ENCODE data around the gene HKDC1.
"Not testable (repeated sequence)": the region's sequence is repeated elsewhere in the genome, so short reads cannot be mapped to it uniquely, and the experiment has no call there.

The HKDC1 gene, protein sequence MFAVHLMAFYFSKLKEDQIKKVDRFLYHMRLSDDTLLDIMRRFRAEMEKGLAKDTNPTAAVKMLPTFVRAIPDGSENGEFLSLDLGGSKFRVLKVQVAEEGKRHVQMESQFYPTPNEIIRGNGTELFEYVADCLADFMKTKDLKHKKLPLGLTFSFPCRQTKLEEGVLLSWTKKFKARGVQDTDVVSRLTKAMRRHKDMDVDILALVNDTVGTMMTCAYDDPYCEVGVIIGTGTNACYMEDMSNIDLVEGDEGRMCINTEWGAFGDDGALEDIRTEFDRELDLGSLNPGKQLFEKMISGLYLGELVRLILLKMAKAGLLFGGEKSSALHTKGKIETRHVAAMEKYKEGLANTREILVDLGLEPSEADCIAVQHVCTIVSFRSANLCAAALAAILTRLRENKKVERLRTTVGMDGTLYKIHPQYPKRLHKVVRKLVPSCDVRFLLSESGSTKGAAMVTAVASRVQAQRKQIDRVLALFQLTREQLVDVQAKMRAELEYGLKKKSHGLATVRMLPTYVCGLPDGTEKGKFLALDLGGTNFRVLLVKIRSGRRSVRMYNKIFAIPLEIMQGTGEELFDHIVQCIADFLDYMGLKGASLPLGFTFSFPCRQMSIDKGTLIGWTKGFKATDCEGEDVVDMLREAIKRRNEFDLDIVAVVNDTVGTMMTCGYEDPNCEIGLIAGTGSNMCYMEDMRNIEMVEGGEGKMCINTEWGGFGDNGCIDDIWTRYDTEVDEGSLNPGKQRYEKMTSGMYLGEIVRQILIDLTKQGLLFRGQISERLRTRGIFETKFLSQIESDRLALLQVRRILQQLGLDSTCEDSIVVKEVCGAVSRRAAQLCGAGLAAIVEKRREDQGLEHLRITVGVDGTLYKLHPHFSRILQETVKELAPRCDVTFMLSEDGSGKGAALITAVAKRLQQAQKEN

DNA sequence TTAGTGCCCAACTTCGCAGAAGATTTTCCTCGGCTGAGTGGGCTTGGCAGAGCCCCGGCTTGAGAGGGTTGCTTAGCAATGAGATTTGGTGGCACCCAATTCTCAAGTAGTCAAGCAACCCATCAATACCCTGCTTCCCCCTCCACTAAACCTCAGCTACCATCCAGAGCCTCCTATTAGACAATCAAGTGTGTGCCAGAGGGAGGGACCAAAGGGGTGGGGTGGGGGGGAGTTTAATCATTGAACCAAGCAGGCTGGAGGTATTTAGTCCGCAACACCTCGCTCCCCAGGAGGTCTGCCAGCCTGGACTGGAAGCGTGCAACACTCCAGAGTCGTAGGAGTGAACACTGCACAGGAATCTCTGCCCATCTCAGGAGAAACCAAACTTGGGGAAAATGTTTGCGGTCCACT lies at the start of gene HKDC1:
Gene HKDC1 (plus strand): TSS at position 292 of the 411 bp plus-strand sequence. CDS start 104 bp downstream, at position 396.
- intact Hi-C loops (cut with DNase I) = no loop called here
- peak in 3 of 42 donors; percentile 10 to 32 (median 20) for DNase-seq

DNA sequence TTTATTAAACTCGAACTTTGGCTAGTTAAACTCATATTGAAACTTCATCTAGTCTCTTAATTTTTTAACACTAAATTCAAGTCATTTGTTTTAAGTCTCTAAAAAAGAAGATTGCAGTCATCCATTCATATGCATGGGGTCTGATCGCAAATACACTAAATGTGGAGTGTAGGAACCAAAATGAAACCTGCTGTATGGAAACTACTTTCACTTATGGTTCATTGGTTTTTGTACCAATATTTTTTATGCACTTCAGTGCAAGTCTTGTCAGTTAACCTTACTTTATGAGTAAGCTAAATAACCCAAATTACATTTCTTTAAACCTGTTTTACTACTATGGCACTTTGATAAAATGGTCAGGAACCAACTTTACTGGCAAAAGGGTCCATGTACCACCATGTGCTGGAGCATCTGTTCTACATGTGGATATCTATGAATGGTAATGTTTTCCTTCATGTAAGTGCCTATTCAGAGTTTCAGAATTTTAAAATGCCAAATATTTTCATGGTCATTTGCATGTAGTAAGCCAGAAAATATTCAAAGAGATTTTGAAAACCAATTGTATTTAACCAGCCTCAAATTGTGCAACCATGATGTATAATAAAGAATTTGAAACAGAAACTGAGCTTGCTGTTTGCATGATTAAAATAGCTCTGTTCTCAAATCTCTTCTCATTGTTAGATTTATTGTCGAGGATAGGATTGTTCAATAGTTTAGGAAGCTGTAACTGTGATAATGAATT lies 47.7 kb upstream of the HKDC1 start:
- intact Hi-C loops (cut with DNase I) = no loop called here
- DNase-seq = no peak

DNA sequence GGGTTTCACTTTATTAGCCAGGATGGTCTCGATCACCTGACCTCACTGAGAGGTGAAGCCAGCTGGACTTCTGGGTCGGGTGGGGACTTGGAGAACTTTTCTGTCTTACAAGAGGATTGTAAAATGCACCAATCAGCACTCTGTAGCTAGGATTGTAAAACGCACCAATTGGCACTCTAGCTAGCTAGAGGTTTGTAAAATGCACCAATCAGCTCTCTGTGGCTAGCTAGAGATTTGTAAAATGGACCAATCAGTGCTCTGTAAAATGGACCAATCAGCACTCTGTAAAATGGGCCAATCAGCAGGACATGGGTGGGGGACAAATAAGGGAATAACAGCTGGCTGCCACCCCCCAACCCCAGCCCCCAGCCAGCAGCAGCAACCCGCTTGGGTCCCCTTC lies 44.8 kb upstream of the HKDC1 start:
- DNase-seq = not testable (repeated sequence)
- intact Hi-C loops (cut with DNase I) = loop anchor here (5.0 kb wide), 1 partner anchor 53 kb away; the partner anchor contains the start of gene VPS26A

DNA sequence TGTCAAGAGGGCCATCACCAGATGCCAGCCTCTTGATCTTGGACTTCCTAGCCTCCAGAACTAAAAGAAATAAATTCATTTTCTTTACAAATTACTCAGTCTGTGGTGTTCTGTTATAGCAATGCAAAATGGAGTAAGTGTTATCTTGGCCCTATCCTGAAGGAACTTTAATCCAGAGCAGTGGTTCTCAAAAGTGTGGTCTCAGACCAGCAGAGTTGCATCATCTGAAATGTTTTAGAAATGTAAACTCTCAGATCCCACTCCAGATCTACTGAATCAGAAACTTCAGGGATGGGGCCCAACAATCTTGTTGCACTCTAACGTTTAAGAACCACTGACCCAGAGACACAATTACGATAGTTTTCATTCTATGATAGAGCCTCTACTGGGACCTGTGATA lies 43.3 kb upstream of the HKDC1 start:
- intact Hi-C loops (cut with DNase I) = loop anchor here (5.0 kb wide), 1 partner anchor 55 kb away; the partner anchor contains the start of gene VPS26A
- DNase-seq = no peak

DNA sequence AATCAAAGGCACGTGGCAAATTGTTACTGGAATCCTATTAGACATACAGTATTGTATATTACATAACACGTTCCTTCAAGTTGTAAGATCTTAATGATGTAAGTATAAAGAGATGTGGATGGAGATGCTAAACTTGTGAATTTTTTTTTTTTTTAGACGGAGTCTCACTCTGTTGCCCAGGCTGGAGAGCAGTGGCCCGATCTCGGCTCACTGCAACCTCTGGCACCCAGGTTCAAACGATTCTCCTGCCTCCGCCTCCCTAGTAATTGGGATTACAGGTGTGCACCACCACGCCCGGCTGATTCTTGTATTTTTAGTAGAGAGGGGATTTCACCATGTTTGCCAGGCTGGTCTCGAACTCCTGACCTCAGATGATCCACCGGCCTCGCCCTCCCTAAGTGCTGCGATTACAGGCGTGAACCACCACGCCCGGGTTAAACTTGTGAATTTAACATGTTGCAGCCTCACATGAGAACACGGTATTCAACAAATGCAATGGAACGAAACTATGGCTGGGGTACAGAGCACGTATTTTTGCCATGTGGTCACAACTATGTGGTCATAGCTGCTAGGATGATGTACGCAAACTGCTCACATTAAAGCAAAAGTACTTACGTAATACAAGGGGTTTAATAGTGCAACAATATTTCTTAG lies 40.9 kb upstream of the HKDC1 start:
- DNase-seq = peak in 19 of 42 donors; percentile 2 to 46 (median 13)

DNA sequence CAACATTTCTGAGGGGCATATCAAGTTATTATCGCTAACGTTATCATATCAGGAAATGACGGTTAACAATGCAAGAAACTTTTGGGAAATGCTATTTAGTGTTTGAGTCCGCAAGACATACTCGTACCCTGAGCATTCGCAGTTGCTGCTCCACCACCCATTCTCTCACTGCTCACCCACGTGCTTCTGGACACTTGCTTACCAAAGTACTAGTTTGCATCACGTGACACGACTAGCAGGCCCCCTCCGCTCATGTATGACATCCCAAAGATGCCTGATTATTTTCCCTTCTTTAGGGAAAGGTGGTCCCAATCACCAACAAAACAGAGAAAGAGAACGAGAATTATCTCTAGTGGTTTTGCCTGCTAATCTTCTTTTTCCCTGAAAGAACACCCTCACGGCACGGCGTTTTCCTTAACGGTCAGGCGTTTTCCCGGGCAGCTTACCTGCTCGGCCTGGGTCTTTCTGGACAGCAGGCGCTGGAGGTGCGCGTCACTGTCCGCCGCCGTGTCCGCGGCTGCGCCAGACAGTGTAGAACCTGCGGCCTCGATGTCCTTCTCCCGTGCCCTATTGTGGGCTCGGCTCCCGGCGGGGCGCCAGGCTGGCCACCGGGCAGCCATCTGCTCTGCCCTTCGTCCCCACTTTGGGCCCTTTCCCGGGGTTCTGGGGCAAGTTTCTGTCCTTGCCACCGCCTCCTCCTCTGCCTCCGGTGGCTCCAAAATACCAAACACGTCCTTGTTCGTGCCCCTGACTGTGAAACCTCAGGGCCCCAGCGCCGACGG lies 40.2 kb upstream of the HKDC1 start, which contains the start of gene SUPV3L1:
Gene SUPV3L1 (plus strand): TSS at position 492 of the 782 bp plus-strand sequence. CDS start 58 bp downstream, at position 550.
- peak; percentile 87 to 99 (median 96) for DNase-seq
- intact Hi-C loops (cut with DNase I) = loop anchor here (5.0 kb wide), 1 partner anchor 58 kb away; the partner anchor contains the start of gene VPS26A

More for the DNA sequence above, 40.9 kb upstream of the HKDC1 start:
- intact Hi-C loops (cut with DNase I) = loop anchor here (5.0 kb wide), 1 partner anchor 57 kb away; the partner anchor contains the start of gene VPS26A

DNA sequence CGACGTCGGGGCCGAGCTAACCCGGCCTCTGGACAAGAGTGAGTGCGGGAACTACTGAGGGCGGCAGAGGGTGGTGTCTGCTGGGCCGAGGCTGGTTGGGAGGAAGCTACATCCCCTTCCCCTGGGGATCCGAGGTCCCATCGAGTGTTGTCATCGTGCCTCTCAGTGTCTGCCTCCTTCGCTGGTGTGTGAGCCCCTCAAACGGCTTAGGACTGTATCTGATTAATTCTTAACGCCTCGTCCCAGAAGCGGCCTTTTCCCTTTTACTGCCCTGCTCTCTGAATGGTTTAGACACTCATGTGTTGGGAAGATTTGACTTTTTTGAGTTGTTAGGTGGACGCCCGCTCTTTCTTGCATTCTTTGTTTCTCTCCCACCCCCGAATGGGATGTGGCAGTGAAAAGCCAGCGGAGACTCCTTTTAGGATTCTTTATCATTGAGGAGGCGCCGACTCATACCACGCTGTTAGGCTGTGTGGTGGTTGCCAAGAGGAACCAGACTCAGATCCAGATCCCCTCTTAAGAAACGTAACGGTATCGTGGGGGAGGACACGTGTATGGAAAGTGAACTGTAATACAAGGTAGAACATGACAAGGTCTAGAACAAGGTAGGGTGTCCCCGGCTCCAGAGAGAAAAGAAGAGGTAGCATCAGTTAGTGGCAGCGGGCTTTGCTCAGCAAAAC lies 39.5 kb upstream of the HKDC1 start:
- intact Hi-C loops (cut with DNase I) = no loop called here

DNA sequence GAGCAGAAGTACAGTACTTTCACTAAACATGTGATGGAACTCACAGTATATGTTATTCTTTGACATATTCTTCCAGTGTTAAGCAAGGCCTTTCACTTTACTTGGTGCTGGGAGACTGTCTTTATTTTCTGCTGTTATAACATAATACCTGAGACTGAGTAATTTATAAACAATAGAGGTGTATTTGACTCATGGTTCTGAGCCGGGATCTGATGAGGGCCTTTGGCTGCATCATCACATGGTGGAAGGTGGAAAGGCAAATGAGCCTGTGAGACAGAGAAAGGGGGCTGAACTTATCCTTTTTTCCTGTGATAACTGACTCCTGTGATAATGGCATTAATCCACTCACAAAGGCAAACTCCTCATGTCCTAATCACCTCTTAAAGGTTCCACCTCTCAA lies 38.7 kb upstream of the HKDC1 start:
- intact Hi-C loops (cut with DNase I) = no loop called here
- no peak for DNase-seq

More for the DNA sequence above, 39.5 kb upstream of the HKDC1 start:
- DNase-seq = peak in 29 of 42 donors; percentile 3 to 54 (median 22)

DNA sequence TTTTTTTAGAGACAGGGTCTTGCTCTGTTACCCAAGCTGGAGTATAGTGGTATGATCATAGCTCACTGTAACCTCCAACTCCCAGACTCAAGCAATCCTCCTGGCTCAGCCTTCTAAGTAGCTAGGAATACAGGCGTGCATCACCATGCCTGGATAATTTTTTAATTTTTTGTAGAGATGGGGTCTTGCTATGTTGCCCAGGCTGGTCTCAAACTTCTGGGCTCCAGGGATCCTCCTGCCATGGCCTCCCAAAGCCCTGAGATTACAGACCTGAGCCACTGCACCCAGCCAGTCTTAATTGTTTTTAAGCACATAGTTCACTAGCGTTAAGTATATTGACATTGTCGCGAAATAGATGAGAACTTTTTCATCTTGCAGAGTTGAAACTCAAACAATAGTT lies 38.1 kb upstream of the HKDC1 start:
- intact Hi-C loops (cut with DNase I) = no loop called here
- no peak for DNase-seq

DNA sequence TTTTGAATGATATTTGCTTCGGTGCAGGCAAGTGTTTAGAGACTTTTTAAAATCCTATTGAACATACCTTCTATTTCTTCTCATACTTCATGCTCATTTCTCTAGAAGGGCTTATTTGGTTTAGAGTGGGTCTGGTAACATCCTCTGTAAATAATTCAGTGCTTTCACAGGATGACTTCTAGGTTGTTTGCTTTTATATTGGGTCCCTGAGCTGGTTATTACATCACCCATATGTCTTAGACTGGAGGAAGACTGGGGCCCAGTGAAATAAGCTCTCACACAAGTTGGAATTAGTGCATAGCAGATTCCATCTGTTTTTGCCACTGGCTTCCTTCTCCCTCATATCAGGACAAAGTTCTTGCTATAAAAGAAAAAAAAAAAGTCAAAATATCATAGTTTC lies 33.6 kb upstream of the HKDC1 start:
- intact Hi-C loops (cut with DNase I) = no loop called here

DNA sequence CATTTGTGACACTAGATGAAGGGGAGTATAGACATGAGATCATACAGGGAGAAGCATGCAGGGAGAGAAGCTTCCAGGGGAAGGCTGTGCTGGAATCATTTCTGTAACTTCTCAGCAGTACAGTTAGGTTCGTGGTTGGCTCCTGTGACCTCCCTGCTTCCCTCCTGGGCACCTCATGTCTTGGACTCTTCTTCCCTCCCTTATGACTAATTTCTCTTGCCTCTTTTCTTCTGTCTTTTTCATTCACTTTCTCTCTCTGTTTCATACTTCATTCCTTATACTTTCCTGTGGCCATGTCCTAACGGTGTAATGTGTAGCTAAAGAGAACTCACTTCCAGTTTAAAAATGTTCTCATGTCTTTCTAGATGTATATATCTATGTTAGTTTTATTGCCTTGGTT lies 19.1 kb upstream of the HKDC1 start:
- intact Hi-C loops (cut with DNase I) = no loop called here
- no peak for DNase-seq

More for the DNA sequence above, 33.6 kb upstream of the HKDC1 start:
- DNase-seq = no peak

DNA sequence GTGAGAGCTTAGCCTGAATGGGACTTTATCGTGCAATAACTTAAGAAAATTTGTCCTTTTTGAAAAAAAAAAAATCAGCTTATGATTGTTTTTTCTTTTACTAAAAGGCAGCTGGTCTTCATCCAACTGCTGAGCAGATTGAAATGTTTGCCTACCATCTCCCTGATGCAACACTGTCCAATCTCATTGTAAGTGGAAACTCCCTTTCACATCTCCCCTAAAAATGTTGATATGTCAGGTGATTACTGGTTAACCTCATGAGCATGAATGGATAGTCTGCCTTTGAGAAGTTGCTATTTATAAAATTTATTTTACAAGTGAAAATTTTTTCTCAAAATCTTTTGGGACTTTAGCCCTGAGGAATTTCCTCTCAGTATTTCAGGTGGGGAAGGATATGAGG lies 17.8 kb upstream of the HKDC1 start:
- intact Hi-C loops (cut with DNase I) = no loop called here
- DNase-seq = no peak

DNA sequence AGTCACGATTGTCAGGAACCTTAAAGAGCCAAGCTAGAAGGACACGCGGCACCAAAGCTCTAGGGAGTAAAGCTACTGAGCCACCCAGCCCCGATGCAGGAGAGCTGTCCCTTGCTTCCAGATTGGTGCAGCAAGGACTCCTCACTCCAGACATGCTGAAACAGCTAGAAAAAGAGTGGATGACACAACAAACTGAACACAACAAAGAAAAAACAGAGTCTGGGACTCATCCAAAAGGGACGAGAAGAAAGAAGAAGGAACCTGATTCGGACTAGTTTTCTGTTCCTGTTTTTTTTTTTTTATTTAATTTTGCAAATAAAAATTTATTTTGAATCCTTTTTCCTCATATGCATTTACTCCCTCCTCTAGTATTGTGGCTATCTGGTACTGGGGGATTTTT lies 11.4 kb upstream of the HKDC1 start:
- DNase-seq = no peak
- intact Hi-C loops (cut with DNase I) = no loop called here

DNA sequence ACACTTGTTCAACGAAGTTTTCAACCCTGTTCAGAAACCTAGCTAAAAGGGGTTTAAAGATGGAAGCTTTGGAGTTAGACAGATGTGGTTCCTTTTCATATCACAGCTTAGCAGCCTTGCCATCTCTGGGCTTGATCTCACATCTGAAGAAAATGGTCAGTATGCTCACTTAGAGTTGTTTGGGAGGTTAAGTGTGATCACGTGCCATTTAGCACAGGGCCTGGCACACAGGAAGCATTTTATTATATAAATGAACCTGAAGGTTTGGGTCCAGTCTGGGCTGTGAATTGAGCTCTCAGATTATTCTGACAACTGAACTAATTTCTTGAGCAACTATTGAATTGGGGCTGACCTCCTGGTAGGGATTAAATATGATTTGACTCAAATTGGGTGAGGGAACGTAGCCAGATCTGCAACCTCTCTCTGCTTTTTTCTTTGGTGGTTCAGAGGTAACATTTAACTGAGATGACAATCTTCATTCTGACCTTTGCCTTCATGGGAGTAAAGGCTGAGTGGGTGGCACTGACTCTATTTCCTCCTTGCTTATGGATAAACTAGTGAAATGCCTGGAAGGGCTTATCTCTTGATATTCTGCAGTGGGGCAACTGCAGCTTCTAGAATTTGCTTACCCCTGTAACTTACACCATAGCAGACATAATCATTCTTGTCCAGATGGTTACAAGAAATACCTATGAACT lies 10.2 kb upstream of the HKDC1 start:
- intact Hi-C loops (cut with DNase I) = no loop called here
- no peak for DNase-seq

DNA sequence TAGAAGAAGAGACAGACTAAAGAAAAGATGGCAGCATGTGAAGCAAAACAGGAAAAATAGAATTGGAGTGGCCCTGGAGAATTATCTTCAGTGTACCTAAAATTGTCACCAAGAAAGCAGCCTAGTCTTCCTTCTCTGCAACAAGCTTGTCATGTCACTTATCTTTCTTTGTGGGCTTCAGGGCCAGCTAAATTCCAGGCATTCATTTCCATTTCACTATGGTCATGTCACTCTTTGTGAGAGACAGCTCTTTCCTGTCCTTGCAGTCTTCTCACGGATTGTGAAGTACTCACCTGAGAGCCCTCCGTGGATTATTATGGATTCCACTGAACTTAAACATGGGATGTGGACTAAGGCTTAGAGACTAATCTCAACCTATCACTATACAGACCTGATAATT lies 9.0 kb upstream of the HKDC1 start:
- intact Hi-C loops (cut with DNase I) = no loop called here

DNA sequence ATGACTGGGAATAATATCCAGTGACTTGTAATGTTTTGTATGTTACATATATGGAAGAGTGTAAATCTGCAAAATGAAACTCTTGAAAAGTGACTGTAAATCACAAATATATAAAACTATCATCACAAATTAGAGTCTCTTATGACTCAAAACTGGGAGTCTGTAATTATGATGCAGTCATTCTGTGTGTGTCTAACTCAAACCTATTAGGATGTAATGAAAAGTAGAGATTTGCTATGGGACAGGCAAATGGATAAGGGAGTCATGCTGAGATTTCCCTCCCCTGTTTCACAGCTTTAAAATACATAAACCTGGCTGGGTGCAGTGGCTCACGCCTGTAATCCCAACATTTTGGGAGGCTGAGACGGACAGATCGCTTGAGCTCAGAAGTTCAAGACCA lies 8.6 kb upstream of the HKDC1 start:
- intact Hi-C loops (cut with DNase I) = no loop called here
- no peak for DNase-seq

More for the DNA sequence above, 9.0 kb upstream of the HKDC1 start:
- DNase-seq = no peak
